Activated naive CD8-positive, alpha-beta T cell (primary cell): ENCODE measurements around the gene UBXN6.

Source experiments
- H3K27ac Mint-ChIP-seq: one replicate; pipeline ENCODE4 v1.8.0; 2021; ENCODE audit warnings: mixed read lengths
- H3K27me3 Mint-ChIP-seq: one replicate; pipeline ENCODE4 v1.8.0; 2021; ENCODE audit warnings: mixed read lengths
- H3K36me3 Mint-ChIP-seq: one replicate; pipeline ENCODE4 v1.8.0; 2021; ENCODE audit warnings: mixed read lengths
- H3K4me1 Mint-ChIP-seq: one replicate; pipeline ENCODE4 v1.8.0; 2021; ENCODE audit warnings: low read depth, mixed read lengths
- H3K4me3 Mint-ChIP-seq: one replicate; pipeline ENCODE4 v1.8.0; 2021; ENCODE audit warnings: mild to moderate bottlenecking, mixed read lengths
- H3K9me3 Mint-ChIP-seq: one replicate; pipeline ENCODE4 v1.8.0; 2021; ENCODE audit warnings: low read depth, mixed read lengths

Gene UBXN6

DNA sequence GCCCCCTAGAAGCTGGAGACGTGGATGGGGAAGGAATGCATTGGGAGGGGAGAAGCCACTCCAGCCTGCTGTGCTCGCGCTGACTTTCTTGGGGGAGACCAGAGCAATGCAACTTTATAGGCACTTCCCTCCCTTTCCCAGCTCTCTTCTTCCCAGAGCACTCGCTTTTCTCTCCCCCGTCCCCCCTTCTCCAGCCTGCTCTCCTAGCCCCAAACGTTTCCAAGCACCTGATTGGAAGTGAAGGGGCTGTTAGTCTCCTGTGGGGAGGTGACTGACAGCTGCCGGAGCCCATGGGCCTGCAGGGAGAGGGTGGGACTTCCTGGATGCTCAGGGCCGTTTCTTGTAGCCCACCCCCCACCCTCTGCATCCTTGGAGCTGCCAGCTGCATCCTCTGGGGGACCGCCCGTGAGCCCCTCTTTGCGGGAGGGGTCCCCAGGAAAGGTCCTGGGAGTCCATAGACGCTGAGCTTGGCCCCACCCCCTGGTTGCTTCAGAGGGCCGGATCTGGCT lies 17.0 kb upstream of the UBXN6 start:
- peak overlapping the region; percentile 34 for H3K27ac Mint-ChIP-seq
- no peaks in the 10 kb centered on the region for H3K27me3 Mint-ChIP-seq
- H3K9me3 Mint-ChIP-seq = no peaks in the 10 kb centered on the region
- peaks cover 2% of the 10 kb centered on the region for H3K36me3 Mint-ChIP-seq
- H3K4me1 Mint-ChIP-seq = peaks cover 17% of the 10 kb centered on the region
- H3K4me3 Mint-ChIP-seq = peak overlapping the region; percentile 73

DNA sequence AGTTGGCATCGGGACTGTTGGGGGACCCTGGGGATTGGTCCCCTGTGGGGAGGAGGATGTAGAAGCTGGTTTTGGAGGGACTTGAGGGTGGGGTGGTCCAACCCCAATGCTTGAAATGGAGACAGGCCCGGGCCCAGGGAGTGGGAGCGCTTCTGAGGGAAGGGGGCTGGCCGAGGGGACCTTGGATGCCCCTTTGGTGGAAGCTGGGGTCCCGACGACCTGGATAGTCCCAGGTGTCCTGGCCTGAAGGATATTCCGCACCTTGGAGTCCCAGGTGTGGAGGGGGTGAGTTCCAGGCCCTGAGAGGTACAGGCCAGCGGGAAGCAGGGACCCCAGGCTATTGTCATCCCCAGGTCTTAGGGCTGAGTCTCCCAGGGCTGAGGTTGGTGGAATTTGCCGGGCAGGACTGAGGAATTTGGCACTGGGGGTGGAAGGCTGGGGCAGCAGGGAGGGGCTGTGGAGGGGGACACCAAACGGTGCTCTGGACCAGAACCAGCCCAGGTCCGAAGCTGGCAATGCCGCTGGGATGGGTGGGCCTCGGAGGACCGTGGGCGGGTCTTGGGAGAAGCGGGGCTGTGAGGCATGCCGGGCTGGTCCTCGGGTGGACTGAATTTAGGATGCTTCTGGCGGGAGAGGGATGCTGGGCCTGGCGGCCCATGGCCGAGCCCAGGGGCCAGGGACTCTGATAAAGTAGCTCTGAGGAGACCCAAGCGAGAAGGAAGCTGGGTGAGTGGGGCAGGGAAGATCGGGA lies 16.3 kb upstream of the UBXN6 start:
- H3K27me3 Mint-ChIP-seq = no peaks in the 10 kb centered on the region

DNA sequence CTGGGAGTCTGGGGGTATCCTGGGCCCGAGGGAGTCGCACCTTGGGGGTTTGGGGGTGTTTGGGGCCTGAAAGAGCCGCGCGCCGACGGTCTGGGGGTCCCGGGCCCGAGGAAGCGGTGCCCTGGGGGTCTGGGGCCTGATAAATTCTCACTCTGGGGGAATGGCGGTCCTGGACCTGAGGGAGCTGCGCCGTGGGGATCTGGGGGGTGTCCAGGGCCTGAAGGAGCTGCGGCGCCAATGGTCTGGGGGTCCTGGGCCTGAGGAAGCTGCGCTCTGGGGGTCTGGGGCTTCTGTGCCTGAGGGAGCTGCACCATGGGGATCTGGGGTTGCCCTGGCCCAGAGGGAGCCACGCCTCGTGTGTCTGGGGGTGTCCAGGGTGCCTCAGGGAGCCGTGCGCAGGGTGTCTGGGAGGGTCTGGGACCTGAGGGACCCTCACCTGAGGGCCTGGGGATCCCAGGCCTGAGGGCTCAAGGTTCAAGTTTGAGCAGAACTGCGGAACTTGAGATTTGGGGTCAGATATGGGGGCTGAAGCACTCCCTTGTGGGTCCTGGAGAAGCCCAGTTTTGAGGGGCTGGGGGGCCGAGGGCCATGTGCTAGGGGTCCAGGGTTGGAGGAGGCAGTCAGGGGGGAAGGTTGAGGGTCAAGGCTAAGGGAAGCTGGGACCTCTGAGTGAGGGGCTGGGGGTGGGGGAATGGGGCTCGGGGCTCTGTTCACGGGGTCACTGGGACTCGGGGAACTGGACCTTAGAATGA lies 15.6 kb upstream of the UBXN6 start:
- Mint-ChIP-seq H3K9me3 (no peaks in the 10 kb centered on the region), H3K27ac (no peak overlapping the region), H3K27me3 (no peaks in the 10 kb centered on the region), H3K4me1 (peaks cover 17% of the 10 kb centered on the region), H3K36me3 (peaks cover 2% of the 10 kb centered on the region), H3K4me3 (peak overlapping the region; percentile 81)

More for the DNA sequence above, 16.3 kb upstream of the UBXN6 start:
- peak overlapping the region; percentile 73 for H3K4me3 Mint-ChIP-seq
- no peaks in the 10 kb centered on the region for H3K9me3 Mint-ChIP-seq
- peaks cover 2% of the 10 kb centered on the region for H3K36me3 Mint-ChIP-seq
- H3K27ac Mint-ChIP-seq = no peak overlapping the region
- peaks cover 17% of the 10 kb centered on the region for H3K4me1 Mint-ChIP-seq

DNA sequence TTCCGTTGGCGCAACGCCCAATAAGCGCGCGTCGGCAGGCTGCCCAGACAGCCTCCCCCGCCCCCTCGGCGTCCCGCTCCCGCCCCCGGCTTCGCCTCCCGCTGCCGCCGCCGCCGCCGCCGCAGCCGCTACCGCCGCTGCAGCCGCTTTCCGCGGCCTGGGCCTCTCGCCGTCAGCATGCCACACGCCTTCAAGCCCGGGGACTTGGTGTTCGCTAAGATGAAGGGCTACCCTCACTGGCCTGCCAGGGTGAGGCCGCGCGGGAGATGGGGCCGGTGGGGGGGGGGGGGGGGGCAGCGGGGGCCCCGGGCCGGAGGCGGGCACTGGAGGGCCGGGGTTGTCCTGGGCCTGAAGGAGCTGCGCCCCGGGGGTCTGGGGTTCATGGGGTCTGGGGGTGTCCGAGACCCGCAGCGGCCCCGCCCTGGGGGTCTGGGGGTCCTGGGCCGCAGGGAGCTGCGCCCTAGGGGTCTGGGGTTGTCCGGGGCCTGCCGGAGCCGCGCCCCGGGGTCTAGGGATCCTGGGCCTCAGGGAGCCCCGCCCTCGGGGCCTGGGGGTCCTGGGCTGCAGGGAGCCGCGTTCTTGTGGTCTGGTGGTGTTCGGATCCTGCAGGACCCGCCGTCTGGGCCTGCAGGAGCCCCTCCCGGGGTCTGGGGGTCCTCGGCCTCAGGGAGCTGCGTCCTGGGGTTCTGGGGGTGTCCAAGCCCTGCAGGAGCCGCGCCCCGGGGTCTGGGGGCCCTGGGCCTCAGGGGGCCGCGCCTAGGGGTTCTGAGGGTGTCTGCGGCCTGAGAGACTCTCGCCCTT lies 14.8 kb upstream of the UBXN6 start, which contains the start of gene HDGFL2:
HDGFL2 (plus strand) TSS at position 124 of the 801 bp plus-strand sequence; CDS start at position 178, 54 bp downstream.
- H3K4me3 Mint-ChIP-seq = peak within 1 kb of the TSS; percentile 81
- H3K27me3 Mint-ChIP-seq = no peaks in the 10 kb centered on the region
- no peak within 1 kb of the TSS for H3K27ac Mint-ChIP-seq
- no peaks in the 10 kb centered on the region for H3K9me3 Mint-ChIP-seq
- H3K36me3 Mint-ChIP-seq = peaks cover 2% of the 10 kb centered on the region
- peaks cover 17% of the 10 kb centered on the region for H3K4me1 Mint-ChIP-seq

DNA sequence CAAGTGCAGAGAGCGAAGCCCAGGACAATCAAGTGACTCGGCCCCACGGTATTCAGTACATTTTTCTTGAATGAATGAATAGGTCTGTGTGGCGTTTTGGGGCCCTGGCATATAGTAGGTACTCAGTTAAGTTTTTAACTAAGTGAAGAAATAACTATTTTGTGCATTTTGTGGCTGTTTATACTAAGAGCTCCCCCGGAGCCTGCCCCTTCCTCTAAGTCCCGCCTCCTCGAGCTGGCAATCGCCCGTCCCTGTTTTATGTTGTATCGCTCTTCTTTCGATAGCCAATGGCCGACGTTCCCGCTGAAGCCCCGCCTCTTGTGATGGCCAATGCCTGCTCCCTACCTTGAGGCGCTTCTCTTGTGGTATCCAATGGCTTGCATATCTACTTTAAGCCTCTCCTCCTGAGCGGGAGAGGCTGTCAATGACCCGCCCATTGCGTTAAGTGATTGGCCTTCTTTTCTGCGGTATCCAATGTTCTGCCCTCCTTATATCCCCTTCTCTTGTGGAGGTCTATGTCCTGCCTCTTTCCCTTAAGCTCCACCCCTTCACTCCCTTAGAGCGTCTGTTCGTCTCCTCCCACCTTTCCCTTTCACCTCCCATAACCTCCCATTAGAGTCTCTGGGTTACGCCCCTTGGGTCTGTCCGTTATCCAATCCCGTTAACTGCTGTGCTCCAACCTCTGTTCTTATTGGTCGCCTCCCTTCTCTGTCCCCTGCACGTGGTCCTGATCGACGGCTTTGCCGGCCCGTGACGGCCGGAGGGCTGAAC lies 14.0 kb upstream of the UBXN6 start:
- H3K4me1 Mint-ChIP-seq = peaks cover 17% of the 10 kb centered on the region
- no peak overlapping the region for H3K4me3 Mint-ChIP-seq
- no peaks in the 10 kb centered on the region for H3K27me3 Mint-ChIP-seq
- no peak overlapping the region for H3K27ac Mint-ChIP-seq
- H3K36me3 Mint-ChIP-seq = peaks cover 2% of the 10 kb centered on the region
- no peaks in the 10 kb centered on the region for H3K9me3 Mint-ChIP-seq

DNA sequence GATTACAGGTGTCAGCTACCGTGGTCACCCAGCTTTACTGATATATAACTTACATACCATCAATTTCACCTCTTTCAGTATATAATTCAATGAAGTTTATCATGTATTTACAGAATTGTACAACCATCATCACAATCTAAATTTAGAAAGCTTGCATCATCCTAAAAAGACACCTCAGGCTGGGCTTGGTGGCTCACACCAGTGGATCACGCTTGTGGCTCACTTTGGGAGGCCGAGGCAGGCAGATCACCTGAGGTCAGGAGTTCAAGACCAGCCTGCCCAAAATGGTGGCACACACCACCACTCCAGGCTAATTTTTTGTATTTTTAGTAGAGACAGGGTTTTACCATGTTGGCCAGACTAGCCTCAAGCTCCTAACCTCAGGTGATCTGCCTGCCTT lies 10.2 kb upstream of the UBXN6 start:
- Mint-ChIP-seq H3K9me3 (no peaks in the 10 kb centered on the region), H3K27me3 (no peaks in the 10 kb centered on the region), H3K36me3 (no peaks in the 10 kb centered on the region)

DNA sequence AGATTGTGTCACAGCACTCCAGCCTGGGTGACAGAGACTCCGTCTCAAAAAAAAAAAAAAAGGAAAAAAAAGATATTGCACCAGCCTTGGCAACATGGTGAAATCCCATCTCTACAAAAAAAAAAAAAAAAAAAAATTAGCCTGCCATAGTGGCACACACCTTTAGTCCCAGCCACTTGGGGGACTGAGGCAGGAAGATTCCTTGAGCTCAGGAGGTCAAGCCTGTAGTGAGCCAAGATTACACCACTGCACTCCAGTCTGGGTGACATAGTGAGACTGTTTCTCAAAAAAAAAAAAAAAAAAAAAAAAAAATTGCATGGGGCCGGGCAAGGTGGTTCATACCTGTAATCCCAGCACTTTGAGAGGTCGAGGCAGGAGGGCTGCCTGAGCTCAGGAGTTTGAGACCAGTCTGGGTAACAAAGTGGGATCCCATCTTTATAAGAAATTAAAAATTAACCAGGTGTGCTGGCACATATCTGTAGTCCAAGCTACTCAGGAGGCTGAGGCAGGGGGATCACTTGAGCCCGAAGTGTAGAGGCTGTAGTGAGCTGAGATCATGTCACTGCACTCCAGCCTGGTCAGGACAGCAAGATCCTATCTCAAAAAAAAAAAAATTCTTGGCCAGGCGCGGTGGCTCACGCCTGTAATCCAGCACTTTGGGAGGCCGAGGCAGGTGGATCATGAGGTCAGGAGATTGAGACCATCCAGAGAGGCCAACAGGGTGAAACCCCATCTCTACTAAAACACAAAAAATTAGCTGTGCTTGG lies 7.4 kb upstream of the UBXN6 start:
- no peak overlapping the region for H3K27ac Mint-ChIP-seq
- H3K36me3 Mint-ChIP-seq = no peaks in the 10 kb centered on the region
- no peaks in the 10 kb centered on the region for H3K4me1 Mint-ChIP-seq
- no peak overlapping the region for H3K4me3 Mint-ChIP-seq
- H3K9me3 Mint-ChIP-seq = no peaks in the 10 kb centered on the region
- no peaks in the 10 kb centered on the region for H3K27me3 Mint-ChIP-seq

More for the DNA sequence above, 10.2 kb upstream of the UBXN6 start:
- no peak overlapping the region for H3K27ac Mint-ChIP-seq
- no peak overlapping the region for H3K4me3 Mint-ChIP-seq
- H3K4me1 Mint-ChIP-seq = peaks cover 5% of the 10 kb centered on the region

DNA sequence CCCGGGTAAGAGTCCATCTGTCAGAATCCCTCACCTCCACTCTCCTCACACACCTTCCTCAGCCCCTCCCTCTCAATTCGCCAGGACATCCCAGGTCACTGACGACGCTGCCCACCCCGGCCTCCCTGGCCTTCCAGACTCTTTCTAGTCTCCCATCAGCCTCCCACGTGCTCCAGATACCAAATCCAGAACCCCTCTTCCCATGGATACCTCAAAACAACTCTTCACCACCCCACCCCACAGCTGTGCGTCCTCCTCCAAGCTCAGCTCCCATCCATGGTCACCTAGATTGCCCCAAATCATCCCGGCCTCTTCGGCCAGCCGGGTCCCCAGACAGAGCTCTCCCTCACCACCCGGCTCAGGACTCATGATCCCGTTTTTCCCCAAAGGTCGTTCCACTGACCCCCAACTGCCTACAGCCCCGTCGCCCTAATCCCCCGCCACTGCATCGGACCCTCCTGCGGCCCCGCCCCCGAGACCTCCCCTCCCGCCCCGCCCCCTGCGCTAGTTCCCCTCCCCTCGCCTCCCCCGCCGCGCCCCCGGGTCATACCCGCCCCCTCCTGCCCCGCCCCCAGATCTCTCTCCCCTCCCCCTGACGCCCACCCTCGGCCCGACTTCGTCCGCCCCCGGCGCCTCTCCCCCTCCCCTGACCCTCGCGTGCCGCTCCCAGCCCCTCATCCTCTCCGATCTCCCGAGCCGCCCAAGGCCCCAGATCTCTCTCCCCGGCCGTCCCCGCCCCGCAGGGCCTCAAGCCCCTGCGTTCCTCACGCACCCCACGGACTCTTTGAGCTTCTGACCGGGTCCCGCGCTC lies 546 bp downstream of the UBXN6 start:
- Mint-ChIP-seq H3K4me3 (peak overlapping the region; percentile 92), H3K27ac (peak overlapping the region; percentile 62), H3K9me3 (no peaks in the 10 kb centered on the region), H3K4me1 (peaks cover 18% of the 10 kb centered on the region), H3K36me3 (no peaks in the 10 kb centered on the region), H3K27me3 (no peaks in the 10 kb centered on the region)

DNA sequence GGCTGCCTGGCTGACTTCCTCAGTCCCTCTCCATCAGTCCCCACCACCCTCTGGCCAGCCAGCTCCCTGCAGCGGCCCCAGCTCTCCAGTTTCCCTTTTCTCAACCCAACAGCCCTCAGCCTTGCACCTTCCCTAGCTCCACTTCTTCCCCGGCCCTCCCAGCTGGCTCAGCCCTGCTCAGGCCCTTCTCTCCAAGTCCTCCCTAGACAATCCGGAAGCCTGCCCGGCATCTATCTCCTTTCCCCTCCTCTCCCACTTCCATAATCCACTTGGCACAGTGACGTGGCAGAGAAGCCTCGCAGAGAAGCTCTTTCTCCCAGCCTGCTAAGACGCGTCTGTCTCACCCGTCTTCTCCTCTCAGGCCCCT lies 1.1 kb downstream of the UBXN6 start:
- H3K4me1 Mint-ChIP-seq = peaks cover 18% of the 10 kb centered on the region
- H3K36me3 Mint-ChIP-seq = no peaks in the 10 kb centered on the region
- peak overlapping the region; percentile 62 for H3K27ac Mint-ChIP-seq
- H3K9me3 Mint-ChIP-seq = no peaks in the 10 kb centered on the region
- peak overlapping the region; percentile 87 for H3K4me3 Mint-ChIP-seq
- no peaks in the 10 kb centered on the region for H3K27me3 Mint-ChIP-seq

DNA sequence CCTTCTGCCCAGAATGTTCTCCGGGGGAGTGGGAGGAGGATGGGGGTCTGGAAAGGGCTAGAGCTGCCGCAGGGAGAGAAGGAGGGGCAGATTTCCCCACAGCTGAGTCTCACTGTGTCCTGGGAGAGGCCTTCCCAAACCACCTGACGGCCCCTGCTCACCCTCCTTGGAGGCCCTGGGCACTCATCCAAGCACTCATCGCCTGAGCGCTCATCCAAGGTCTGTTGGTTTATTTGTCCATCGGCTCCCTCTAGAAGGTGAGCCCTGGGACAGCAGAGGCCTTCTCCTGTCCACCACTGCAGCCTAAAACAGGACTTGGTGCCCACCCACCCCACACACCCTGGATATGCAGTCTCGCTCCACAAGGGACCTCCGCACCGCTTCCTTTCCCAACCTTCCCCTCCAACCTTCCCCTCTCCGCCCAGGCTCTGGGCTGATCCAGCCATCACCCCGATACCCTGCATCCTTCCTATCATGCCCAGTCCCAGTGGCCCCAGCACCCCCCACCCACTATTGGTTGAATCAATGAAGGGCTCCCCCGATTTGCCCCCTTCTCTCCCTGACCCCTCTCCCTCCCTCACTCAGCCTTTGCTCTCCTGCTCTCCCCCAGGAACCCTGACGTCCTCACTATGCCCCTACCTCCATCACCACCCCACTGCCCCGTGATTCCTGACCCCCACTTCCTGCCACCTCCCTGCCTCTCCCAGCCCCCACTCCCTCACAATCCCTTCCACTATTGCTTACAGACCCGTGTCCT lies 1.7 kb downstream of the UBXN6 start:
- Mint-ChIP-seq H3K9me3 (no peaks in the 10 kb centered on the region), H3K36me3 (no peaks in the 10 kb centered on the region), H3K4me3 (peak overlapping the region; percentile 87), H3K27me3 (no peaks in the 10 kb centered on the region), H3K27ac (peak overlapping the region; percentile 62), H3K4me1 (peaks cover 18% of the 10 kb centered on the region)

DNA sequence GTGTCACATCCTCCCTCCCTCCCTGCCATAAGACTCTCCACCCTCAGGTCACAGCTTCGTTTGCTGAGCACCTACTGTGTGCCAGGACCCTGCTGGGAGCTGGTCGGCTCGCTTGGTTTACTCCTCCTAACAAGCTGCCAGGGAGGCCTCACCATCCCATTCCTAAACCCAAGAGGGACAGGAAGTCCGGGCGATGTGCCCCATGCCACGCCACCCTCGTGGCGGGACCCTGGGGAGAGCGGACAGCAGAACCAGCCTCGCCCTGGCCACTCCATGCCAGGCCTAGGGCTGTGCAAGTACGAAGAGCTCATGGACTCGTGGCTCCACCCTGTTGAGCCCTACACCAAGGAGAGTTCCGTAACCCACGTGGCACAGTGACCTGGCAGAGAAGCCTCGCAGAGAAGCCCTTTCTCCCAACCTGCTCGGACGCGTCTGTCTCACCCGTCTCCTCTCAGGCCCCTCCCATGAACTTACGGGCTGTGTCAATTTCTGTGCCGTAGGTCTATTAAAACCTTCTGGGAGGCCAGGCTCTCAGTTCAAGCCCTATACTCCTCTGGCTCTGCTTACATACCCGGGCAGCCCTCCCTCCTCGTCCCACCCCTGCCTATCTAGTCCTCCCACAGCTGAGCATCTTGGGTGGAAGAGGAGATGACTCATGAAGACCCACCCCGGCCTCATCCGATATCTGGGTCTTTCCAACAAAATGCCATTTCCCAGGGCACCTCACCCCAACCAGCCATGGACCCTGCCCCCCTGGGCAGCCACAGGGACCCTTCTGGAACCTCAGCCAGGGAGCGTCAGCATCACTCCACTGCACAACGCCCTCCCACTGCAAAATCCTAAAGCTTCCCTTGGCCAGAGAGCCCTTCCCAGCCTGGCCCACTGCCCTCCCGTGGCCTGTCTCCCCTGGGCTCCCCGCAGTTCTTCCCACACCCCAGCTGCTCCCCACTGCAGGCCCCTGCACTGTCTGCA lies 2.6 kb downstream of the UBXN6 start:
- H3K9me3 Mint-ChIP-seq = no peaks in the 10 kb centered on the region
- H3K27me3 Mint-ChIP-seq = no peaks in the 10 kb centered on the region
- peaks cover 18% of the 10 kb centered on the region for H3K4me1 Mint-ChIP-seq
- no peaks in the 10 kb centered on the region for H3K36me3 Mint-ChIP-seq
- H3K27ac Mint-ChIP-seq = no peak overlapping the region
- H3K4me3 Mint-ChIP-seq = peak overlapping the region; percentile 23
